ENCODE measurements around the gene DPYSL4. TPM values are rescaled to one million over a fixed set of nuclear protein-coding genes. Genes with fewer than 3 reads are reported as not detected.

Gene DPYSL4
- total RNA-seq, 2 experiments from 2014 or later, result 20.9 to 23.2 TPM

DNA sequence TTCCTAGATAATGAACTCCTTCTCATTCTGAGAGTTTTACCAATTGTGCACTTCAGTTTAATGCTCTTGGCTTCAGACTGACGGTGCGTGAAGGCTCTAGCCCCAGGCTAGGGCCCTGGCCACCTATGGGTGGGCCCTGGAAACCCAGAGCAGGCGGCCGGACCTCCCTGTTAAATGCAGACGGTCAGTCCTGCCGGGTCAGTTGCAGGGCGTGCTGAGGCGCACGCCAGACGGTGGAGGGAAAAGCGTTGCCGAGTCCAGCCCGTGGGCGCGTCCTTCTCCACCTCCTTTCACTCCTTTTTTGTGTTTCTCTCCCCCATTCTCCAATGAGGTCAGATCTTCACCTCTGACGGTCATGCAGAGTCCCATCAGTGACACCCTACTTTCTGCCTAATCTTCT lies 2.3 kb downstream of the DPYSL4 start:
- Mint-ChIP-seq H3K4me3 (no peak overlapping the region), H3K9me3 (no peaks in the 10 kb centered on the region), H3K27me3 (peaks cover 34% of the 10 kb centered on the region), H3K4me1 (ENCODE audit: low read depth) (no peaks in the 10 kb centered on the region), H3K27ac (no peak overlapping the region), H3K36me3 (ENCODE audit: low read depth) (peaks cover 2% of the 10 kb centered on the region)
- ChIA-PET CTCF (interaction anchor here (1.4 kb wide), 1 partner anchor 30 kb away, joined by 3 read pairs; no protein-coding TSS in a partner anchor), POLR2A (interaction anchor here (0.8 to 1.5 kb wide), 2 partner anchors 116 to 348 kb away, joined by 3 read pairs; no protein-coding TSS in a partner anchor)
- intact Hi-C loops (cut with micrococcal nuclease), result no loop called here
- DNase-seq, result no peak
- TF ChIP-seq CTCF (IDR thresholded peaks at IDR 0.05), result no peak
- ATAC-seq, result no peak

GRCh38 chr10:132189810-132190422 lies 3.2 kb downstream of the DPYSL4 start:
- DNase-seq, result no peak
- CTCF ChIA-PET, result no interaction called here
- peaks cover 2% of the 10 kb centered on the region for H3K36me3 Mint-ChIP-seq (ENCODE audit: low read depth)
- no peaks in the 10 kb centered on the region for H3K4me1 Mint-ChIP-seq (ENCODE audit: low read depth)
- H3K27ac Mint-ChIP-seq, result no peak overlapping the region
- no peak for ATAC-seq
- H3K9me3 Mint-ChIP-seq, result no peaks in the 10 kb centered on the region
- no peak overlapping the region for H3K4me3 Mint-ChIP-seq
- no peak for TF ChIP-seq CTCF (IDR thresholded peaks at IDR 0.05)
- intact Hi-C loops (cut with micrococcal nuclease), result no loop called here
- POLR2A ChIA-PET, result interaction anchor here (0.7 to 1.5 kb wide), 2 partner anchors 63 to 347 kb away, joined by 3 read pairs; no protein-coding TSS in a partner anchor
- peaks cover 33% of the 10 kb centered on the region for H3K27me3 Mint-ChIP-seq

DNA sequence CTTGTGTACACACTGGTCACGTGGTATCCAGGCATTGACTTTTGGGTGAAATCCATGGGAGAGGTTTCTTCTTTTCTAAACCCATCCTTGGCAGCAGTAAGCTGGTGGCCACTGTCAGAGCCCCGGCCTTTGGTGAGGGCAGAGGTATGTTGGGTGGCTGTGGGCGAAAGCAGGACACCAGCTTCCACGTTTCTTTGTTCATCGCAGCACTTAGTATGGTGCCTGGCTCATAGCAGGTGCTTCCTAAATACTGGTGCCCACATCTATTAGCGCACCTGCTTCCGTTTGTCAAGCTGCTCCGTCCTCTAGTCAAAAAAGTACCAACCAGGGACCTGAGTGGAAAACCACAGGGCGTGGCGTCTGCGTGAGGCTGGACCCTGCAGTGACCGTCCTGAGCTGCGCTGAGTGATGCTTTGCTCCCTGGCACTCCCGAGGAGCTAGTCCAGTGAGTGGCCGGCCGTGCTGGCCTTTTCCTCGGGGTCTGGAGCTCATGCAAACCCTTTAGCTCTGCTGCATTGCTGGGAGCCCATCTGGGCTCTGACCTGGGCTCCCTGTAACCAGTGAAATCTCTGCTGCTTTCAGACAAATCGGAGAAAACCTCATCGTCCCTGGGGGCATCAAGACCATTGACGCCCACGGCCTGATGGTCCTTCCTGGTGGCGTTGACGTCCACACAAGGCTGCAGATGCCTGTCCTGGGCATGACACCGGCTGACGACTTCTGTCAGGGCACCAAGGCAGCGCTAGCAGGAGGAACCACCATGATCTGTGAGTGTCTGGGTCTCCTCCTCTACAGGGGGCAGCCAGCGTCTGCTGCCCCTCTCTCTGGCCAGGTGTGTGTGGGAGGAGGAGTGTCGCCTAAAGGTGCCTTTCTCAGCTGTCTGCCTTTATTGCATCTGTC lies 5.6 kb downstream of the DPYSL4 start:
- Mint-ChIP-seq H3K4me1 (ENCODE audit: low read depth) (no peaks in the 10 kb centered on the region), H3K4me3 (no peak overlapping the region), H3K36me3 (ENCODE audit: low read depth) (peaks cover 2% of the 10 kb centered on the region), H3K27me3 (peaks cover 28% of the 10 kb centered on the region), H3K27ac (no peak overlapping the region), H3K9me3 (no peaks in the 10 kb centered on the region)
- intact Hi-C loops (cut with micrococcal nuclease), result no loop called here
- TF ChIP-seq CTCF (IDR thresholded peaks at IDR 0.05), result no peak
- DNase-seq (no peak), ATAC-seq (no peak)
- CTCF ChIA-PET, result interaction anchor here (0.7 kb wide), 1 partner anchor 30 kb away, joined by 3 read pairs; no protein-coding TSS in a partner anchor
- POLR2A ChIA-PET, result no interaction called here

DNA sequence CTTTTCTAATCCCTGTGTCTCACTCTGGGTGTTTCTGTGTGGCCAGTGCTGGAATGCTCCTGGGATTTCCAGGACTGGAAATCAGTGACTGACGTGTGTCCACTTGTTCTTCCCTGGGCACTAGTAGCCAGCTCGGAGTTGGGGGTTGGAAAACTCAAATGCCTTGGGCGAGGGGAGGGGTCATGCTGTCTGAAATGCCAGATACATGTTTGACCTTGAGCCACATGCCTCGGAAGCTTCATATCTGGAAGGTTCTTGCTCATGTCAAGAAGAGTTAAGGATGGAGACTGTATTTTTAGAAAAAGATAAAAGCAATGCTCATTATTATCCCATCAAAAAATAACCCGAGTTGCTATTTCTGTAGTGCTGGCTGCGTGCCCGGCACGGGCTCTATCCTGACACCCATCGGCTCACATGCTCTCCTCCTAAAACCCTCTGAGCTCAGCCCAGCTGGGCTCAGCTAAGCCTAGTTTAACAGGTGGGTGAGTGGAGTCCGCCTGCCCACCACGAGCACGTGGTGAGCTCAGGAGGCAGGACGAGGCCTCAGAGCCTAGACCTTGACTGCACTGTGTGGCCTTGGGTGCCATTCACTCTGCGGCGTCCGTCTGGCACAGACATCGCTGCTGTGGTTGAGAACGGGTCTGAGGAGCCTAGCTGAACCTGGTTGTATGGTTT lies 6.4 kb downstream of the DPYSL4 start:
- Mint-ChIP-seq H3K27ac (no peak overlapping the region), H3K4me3 (no peak overlapping the region), H3K36me3 (ENCODE audit: low read depth) (peaks cover 2% of the 10 kb centered on the region), H3K9me3 (no peaks in the 10 kb centered on the region), H3K4me1 (ENCODE audit: low read depth) (no peaks in the 10 kb centered on the region), H3K27me3 (peaks cover 24% of the 10 kb centered on the region)
- DNase-seq (no peak), ATAC-seq (no peak)
- TF ChIP-seq CTCF (IDR thresholded peaks at IDR 0.05), result no peak
- intact Hi-C loops (cut with micrococcal nuclease), result no loop called here
- POLR2A ChIA-PET, result no interaction called here
- CTCF ChIA-PET, result interaction anchor here (0.7 kb wide), 1 partner anchor 31 kb away, joined by 3 read pairs; no protein-coding TSS in a partner anchor
